ENCODE results near the gene CACNA1C. TPM values are rescaled to one million over a fixed set of nuclear protein-coding genes. Genes with fewer than 3 reads are reported as not detected.

CACNA1C gene
- total RNA-seq, 1 experiment from 2014 or later, result 1.1 TPM

GRCh38 chr12:2606186-2606910 lies 553.6 kb downstream of the CACNA1C start:
- no peak overlapping the region for H3K18ac ChIP-seq (ENCODE audit: insufficient read length, low read depth, low read length)
- no peak overlapping the region for H3K4me2 ChIP-seq (ENCODE audit: insufficient read depth, insufficient read length, low read length)
- no peak for DNase-seq
- Mint-ChIP-seq H3K4me3 (no peak overlapping the region), H3K27me3 (ENCODE audit: low read depth) (peaks cover 28% of the 10 kb centered on the region), H3K4me1 (peaks cover 13 to 16% of the 10 kb centered on the region in 2 experiments), H3K9me3 (no peaks in the 10 kb centered on the region; a peak in 2 of 5 replicates), H3K36me3 (ENCODE audit: insufficient read depth in 1 of 3, low read depth in 3 of 3) (peaks cover 0 to 3% (median 0%) of the 10 kb centered on the region in 3 experiments; a peak in 1 of 7 replicates), H3K27ac (no peak overlapping the region)
- H2BK12ac ChIP-seq (ENCODE audit: insufficient read length, low read depth, low read length), result no peak overlapping the region
- WGBS (ENCODE audit: extremely low coverage, insufficient read length, low lambda C conversion rate), result no CpG with 5 or more reads among the region's 17 CpGs
- no peaks in the 10 kb centered on the region for H4K20me1 ChIP-seq (ENCODE audit: control insufficient read depth, insufficient read depth, insufficient read length)
- no peak overlapping the region for H3T11ph ChIP-seq (ENCODE audit: low read length)
- H3K9ac ChIP-seq (ENCODE audit: extremely low read depth, insufficient read length, low read length), result no peak overlapping the region
- H3K4me1 ChIP-seq (ENCODE audit: insufficient read depth, low read length), result no peaks in the 10 kb centered on the region
- no peak overlapping the region for H3K14ac ChIP-seq (ENCODE audit: insufficient read depth, low read length)
- no peaks in the 10 kb centered on the region for H3K27me3 ChIP-seq (ENCODE audit: insufficient read depth, low read length)
- no peak overlapping the region for H2BK15ac ChIP-seq (ENCODE audit: low read depth, low read length)
- TF ChIP-seq CTCF (conservative IDR thresholded peaks at IDR 0.05), result no peak
- H3K23ac ChIP-seq (ENCODE audit: insufficient read length, low read depth, low read length), result no peak overlapping the region
- no peak overlapping the region for H3K4ac ChIP-seq (ENCODE audit: low read depth, low read length)
- no peak overlapping the region for H2AFZ ChIP-seq (ENCODE audit: low read length)
- H3K27ac ChIP-seq (ENCODE audit: insufficient read length, low read depth, low read length), result no peak overlapping the region
- no peak overlapping the region for H3K56ac ChIP-seq (ENCODE audit: insufficient read length, low read depth, low read length)
- H3K9me3 ChIP-seq (ENCODE audit: control insufficient read depth, low read depth, low read length), result no peaks in the 10 kb centered on the region
- H4K5ac ChIP-seq (ENCODE audit: insufficient read length, low read depth, low read length), result no peak overlapping the region
- no peaks in the 10 kb centered on the region for H3K79me2 ChIP-seq (ENCODE audit: insufficient read depth, low read length)
- H3K79me1 ChIP-seq (ENCODE audit: insufficient read depth, low read depth, low read length, poor library complexity, severe bottlenecking), result no peaks in the 10 kb centered on the region
- H4K8ac ChIP-seq (replicated peaks; ENCODE audit: insufficient read length, low read depth, low read length), result no peak overlapping the region
- no peak overlapping the region for H2BK20ac ChIP-seq (ENCODE audit: low read depth, low read length, poor library complexity, severe bottlenecking)
- H2BK120ac ChIP-seq (ENCODE audit: low read depth, low read length, poor library complexity, severe bottlenecking), result no peak overlapping the region
- H4K91ac ChIP-seq (ENCODE audit: insufficient read length, low read depth, low read length), result no peak overlapping the region
- no peak overlapping the region for H2AK5ac ChIP-seq (ENCODE audit: insufficient read length, low read length)
- no peak overlapping the region for H2BK5ac ChIP-seq (ENCODE audit: insufficient read length, low read length)
- H3K23me2 ChIP-seq (ENCODE audit: insufficient read length, low read depth, low read length, poor library complexity, severe bottlenecking), result no peaks in the 10 kb centered on the region

Data from H9 (cell line).